Mesendoderm (in vitro differentiated cells): ENCODE results near the gene DRGX.

Experiments
- DNase-seq: peaks from one replicate; pipeline ENCODE4 v3.0.0; 2013
- H2AK5ac ChIP-seq: 2 replicates; pipeline ENCODE4 v1.6.1; 2013; ENCODE audit warnings: low read length, inconsistent platforms
- H2BK120ac ChIP-seq: 2 replicates; pipeline ENCODE4 v1.6.1; 2013; ENCODE audit warnings: low read depth, mild to moderate bottlenecking, low read length, moderate library complexity, mixed read lengths
- H2BK15ac ChIP-seq: replicated peaks from 2 replicates; pipeline ENCODE4 v1.6.1; 2013; ENCODE audit warnings: low read depth, mild to moderate bottlenecking, moderate library complexity
- H2BK5ac ChIP-seq: 2 replicates; pipeline ENCODE4 v1.6.1; 2013; ENCODE audit warnings: low read length, inconsistent platforms
- H3K18ac ChIP-seq: 2 replicates; pipeline ENCODE4 v1.6.1; 2013; ENCODE audit warnings: mild to moderate bottlenecking, low read length, mixed read lengths
- H3K23ac ChIP-seq: one replicate; pipeline ENCODE4 v1.6.1; 2013; ENCODE audit warnings: low read length
- H3K27ac ChIP-seq: 2 replicates; pipeline ENCODE4 v1.5.1; 2013; ENCODE audit warnings: low read depth, mild to moderate bottlenecking, inconsistent platforms, low read length, moderate library complexity
- H3K27me3 ChIP-seq: 2 replicates; pipeline ENCODE4 v1.6.1; 2013; ENCODE audit warnings: low read length, control low read depth, mild to moderate bottlenecking, inconsistent platforms; ENCODE audit not compliant: insufficient read depth, poor library complexity
- H3K36me3 ChIP-seq: 2 replicates; pipeline ENCODE4 v1.6.1; 2013; ENCODE audit warnings: low read length, inconsistent platforms; ENCODE audit not compliant: control insufficient read depth, insufficient read depth
- H3K4ac ChIP-seq: one replicate; pipeline ENCODE4 v1.6.1; 2013; ENCODE audit warnings: low read depth, mild to moderate bottlenecking, low read length, moderate library complexity
- H3K4me1 ChIP-seq: 2 replicates; pipeline ENCODE4 v1.6.1; 2013; ENCODE audit warnings: low read depth, low read length, inconsistent platforms; ENCODE audit not compliant: control insufficient read depth
- H3K4me2 ChIP-seq: 2 replicates; pipeline ENCODE4 v1.6.1; 2013; ENCODE audit warnings: low read length
- H3K4me3 ChIP-seq: 2 replicates; pipeline ENCODE4 v1.5.1; 2013; ENCODE audit warnings: mild to moderate bottlenecking, low read length
- H3K56ac ChIP-seq: one replicate; pipeline ENCODE4 v1.6.1; 2013; ENCODE audit warnings: low read length
- H3K79me1 ChIP-seq: 2 replicates; pipeline ENCODE4 v1.6.1; 2013; ENCODE audit warnings: low read length, inconsistent platforms
- H3K79me2 ChIP-seq: 2 replicates; pipeline ENCODE4 v1.6.1; 2013; ENCODE audit warnings: mild to moderate bottlenecking, low read length; ENCODE audit not compliant: control insufficient read depth, insufficient read depth
- H3K9ac ChIP-seq: 2 replicates; pipeline ENCODE4 v1.6.1; 2013; ENCODE audit warnings: low read length, inconsistent platforms
- H4K5ac ChIP-seq: one replicate; pipeline ENCODE4 v1.6.1; 2013; ENCODE audit warnings: low read length
- H4K8ac ChIP-seq: one replicate; pipeline ENCODE4 v1.6.1; 2013; ENCODE audit warnings: low read depth, mild to moderate bottlenecking, control low read depth, low read length, moderate library complexity
- WGBS: extraction: QIAGEN DNeasy Blood & Tissue Kit; methylation state at CpG from one replicate; pipeline ENCODE4 v1.1.7; 2013; ENCODE audit warnings: low lambda C conversion rate, missing lambda C conversion rate; ENCODE audit not compliant: insufficient coverage; ENCODE audit errors: extremely low coverage; 5-methylcytosine and 5-hydroxymethylcytosine counted together

The DRGX gene

GRCh38 chr10:49335364-49335972 is 60.4 kb downstream of the DRGX start:
- no peak overlapping the region for H2BK5ac ChIP-seq
- no peak overlapping the region for H2BK15ac ChIP-seq
- no peaks in the 10 kb centered on the region for H3K27me3 ChIP-seq
- H3K27ac ChIP-seq: no peak overlapping the region
- no peak overlapping the region for H3K18ac ChIP-seq
- DNase-seq: no peak
- H3K4me1 ChIP-seq: no peaks in the 10 kb centered on the region
- no peak overlapping the region for H2AK5ac ChIP-seq
- no CpG with 5 or more reads among the region's 1 CpG for WGBS
- no peak overlapping the region for H3K4me3 ChIP-seq
- H2BK120ac ChIP-seq: no peak overlapping the region
- no peak overlapping the region for H3K9ac ChIP-seq
- no peak overlapping the region for H3K4me2 ChIP-seq
- H3K79me1 ChIP-seq: no peaks in the 10 kb centered on the region
- H4K5ac ChIP-seq: no peak overlapping the region
- no peaks in the 10 kb centered on the region for H3K36me3 ChIP-seq
- H3K56ac ChIP-seq: no peak overlapping the region
- no peak overlapping the region for H4K8ac ChIP-seq
- H3K4ac ChIP-seq: no peak overlapping the region
- H3K79me2 ChIP-seq: no peaks in the 10 kb centered on the region
- no peak overlapping the region for H3K23ac ChIP-seq

- no peak overlapping the region for H2AK5ac ChIP-seq
- no peak overlapping the region for H3K4ac ChIP-seq
- no peak overlapping the region for H3K23ac ChIP-seq
- no peak overlapping the region for H4K5ac ChIP-seq
- H3K79me1 ChIP-seq: no peaks in the 10 kb centered on the region
- no peak overlapping the region for H4K8ac ChIP-seq
- no peak overlapping the region for H3K9ac ChIP-seq
- H2BK120ac ChIP-seq: no peak overlapping the region
- no peak overlapping the region for H3K56ac ChIP-seq
- H3K27ac ChIP-seq: no peak overlapping the region
- no peak overlapping the region for H2BK15ac ChIP-seq
- no peak overlapping the region for H2BK5ac ChIP-seq
- H3K18ac ChIP-seq: no peak overlapping the region
- H3K36me3 ChIP-seq: no peaks in the 10 kb centered on the region
- H3K27me3 ChIP-seq: no peaks in the 10 kb centered on the region
- no peak overlapping the region for H3K4me2 ChIP-seq
- no peaks in the 10 kb centered on the region for H3K79me2 ChIP-seq
- no peak for DNase-seq
- no peak overlapping the region for H3K4me3 ChIP-seq
- no peaks in the 10 kb centered on the region for H3K4me1 ChIP-seq
Measured at GRCh38 chr10:49334964-49335363, 60.9 kb downstream of the DRGX start.

GRCh38 chr10:49333192-49333591 is 62.7 kb downstream of the DRGX start:
- Histone ChIP-seq H3K23ac (no peak overlapping the region), H3K4ac (no peak overlapping the region), H3K56ac (no peak overlapping the region), H2BK120ac (no peak overlapping the region), H3K27ac (no peak overlapping the region), H3K4me1 (no peaks in the 10 kb centered on the region), H3K27me3 (no peaks in the 10 kb centered on the region), H3K18ac (no peak overlapping the region), H3K36me3 (no peaks in the 10 kb centered on the region), H4K8ac (no peak overlapping the region), H2AK5ac (no peak overlapping the region), H3K4me2 (no peak overlapping the region), H4K5ac (no peak overlapping the region), H3K79me1 (no peaks in the 10 kb centered on the region), H3K9ac (no peak overlapping the region), H3K79me2 (no peaks in the 10 kb centered on the region), H2BK5ac (no peak overlapping the region), H2BK15ac (no peak overlapping the region), H3K4me3 (no peak overlapping the region)
- no peak for DNase-seq
- no CpG with 5 or more reads among the region's 6 CpGs for WGBS

GRCh38 chr10:49332768-49333167 is 63.1 kb downstream of the DRGX start:
- DNase-seq: no peak
- Histone ChIP-seq H3K36me3 (no peaks in the 10 kb centered on the region), H3K79me1 (no peaks in the 10 kb centered on the region), H3K27me3 (no peaks in the 10 kb centered on the region), H4K8ac (no peak overlapping the region), H2BK15ac (no peak overlapping the region), H3K4ac (no peak overlapping the region), H3K23ac (no peak overlapping the region), H2BK5ac (no peak overlapping the region), H3K27ac (no peak overlapping the region), H3K79me2 (no peaks in the 10 kb centered on the region), H2BK120ac (no peak overlapping the region), H3K56ac (no peak overlapping the region), H3K4me1 (no peaks in the 10 kb centered on the region), H3K4me3 (no peak overlapping the region), H3K4me2 (no peak overlapping the region), H3K9ac (no peak overlapping the region), H3K18ac (no peak overlapping the region), H2AK5ac (no peak overlapping the region), H4K5ac (no peak overlapping the region)
- no CpG with 5 or more reads among the region's 6 CpGs for WGBS

GRCh38 chr10:49332333-49332732 is 63.6 kb downstream of the DRGX start:
- H2BK120ac ChIP-seq: no peak overlapping the region
- no peaks in the 10 kb centered on the region for H3K36me3 ChIP-seq
- no CpG with 5 or more reads among the region's 4 CpGs for WGBS

GRCh38 chr10:49331431-49331830 is 64.5 kb downstream of the DRGX start:
- H3K4me2 ChIP-seq: no peak overlapping the region
- no peak overlapping the region for H3K27ac ChIP-seq
- H3K4ac ChIP-seq: no peak overlapping the region
- no peak overlapping the region for H2AK5ac ChIP-seq
- no peak overlapping the region for H3K23ac ChIP-seq
- no peak overlapping the region for H3K18ac ChIP-seq
- H2BK15ac ChIP-seq: no peak overlapping the region
- no peak overlapping the region for H3K56ac ChIP-seq
- no peak overlapping the region for H3K9ac ChIP-seq
- no peak overlapping the region for H2BK5ac ChIP-seq
- no peak for DNase-seq
- no peak overlapping the region for H4K8ac ChIP-seq
- H2BK120ac ChIP-seq: no peak overlapping the region
- no CpG with 5 or more reads among the region's 3 CpGs for WGBS
- no peaks in the 10 kb centered on the region for H3K27me3 ChIP-seq
- no peak overlapping the region for H3K4me3 ChIP-seq
- H3K4me1 ChIP-seq: no peaks in the 10 kb centered on the region
- H3K79me2 ChIP-seq: no peaks in the 10 kb centered on the region
- H3K79me1 ChIP-seq: no peaks in the 10 kb centered on the region
- no peaks in the 10 kb centered on the region for H3K36me3 ChIP-seq
- H4K5ac ChIP-seq: no peak overlapping the region

More at GRCh38 chr10:49332333-49332732, 63.6 kb downstream of the DRGX start:
- H3K9ac ChIP-seq: no peak overlapping the region
- DNase-seq: no peak
- H2BK5ac ChIP-seq: no peak overlapping the region
- no peak overlapping the region for H3K4me2 ChIP-seq
- H3K4ac ChIP-seq: no peak overlapping the region
- H4K8ac ChIP-seq: no peak overlapping the region
- no peak overlapping the region for H3K23ac ChIP-seq
- H3K27me3 ChIP-seq: no peaks in the 10 kb centered on the region
- no peak overlapping the region for H3K27ac ChIP-seq
- no peak overlapping the region for H3K56ac ChIP-seq
- H2AK5ac ChIP-seq: no peak overlapping the region
- no peaks in the 10 kb centered on the region for H3K4me1 ChIP-seq
- H3K4me3 ChIP-seq: no peak overlapping the region
- no peak overlapping the region for H3K18ac ChIP-seq
- no peak overlapping the region for H2BK15ac ChIP-seq
- no peaks in the 10 kb centered on the region for H3K79me2 ChIP-seq
- H4K5ac ChIP-seq: no peak overlapping the region
- H3K79me1 ChIP-seq: no peaks in the 10 kb centered on the region
